HG03571 (cell line): ENCODE data around the gene ANKRD28.
A peak's percentile ranks its signal among the peaks of the same experiment; 100 is the strongest.

Experiments used
- ATAC-seq: cut with Tn5 transposase; IDR thresholded peaks from one replicate; pipeline ENCODE4 v1.9.1; 2021; ENCODE audit not compliant: unreplicated experiment

The ANKRD28 gene

GRCh38 chr3:15676259-15676658 lies 121.5 kb downstream of the ANKRD28 start:
- ATAC-seq = no peak

GRCh38 chr3:15673536-15673935 lies 124.2 kb downstream of the ANKRD28 start:
- no peak for ATAC-seq

- ATAC-seq = no peak
Observed at GRCh38 chr3:15667484-15667883, 130.3 kb downstream of the ANKRD28 start.

- no peak for ATAC-seq
Observed at GRCh38 chr3:15666277-15666676, 131.5 kb downstream of the ANKRD28 start.

GRCh38 chr3:15665510-15666150 lies 132.1 kb downstream of the ANKRD28 start:
- ATAC-seq = no peak

- no peak for ATAC-seq
Observed at GRCh38 chr3:15664144-15664543, 133.6 kb downstream of the ANKRD28 start.

- ATAC-seq = no peak
Observed at GRCh38 chr3:15660055-15660935, 137.5 kb downstream of the ANKRD28 start.

GRCh38 chr3:15659254-15659975 lies 138.4 kb downstream of the ANKRD28 start:
- ATAC-seq = no peak

GRCh38 chr3:15657016-15657415 lies 140.8 kb downstream of the ANKRD28 start:
- no peak for ATAC-seq

GRCh38 chr3:15656342-15656741 lies 141.4 kb downstream of the ANKRD28 start:
- ATAC-seq = no peak

GRCh38 chr3:15654891-15655290 lies 142.9 kb downstream of the ANKRD28 start:
- ATAC-seq = no peak

GRCh38 chr3:15654127-15654526 lies 143.7 kb downstream of the ANKRD28 start:
- ATAC-seq = no peak

- ATAC-seq = no peak
Observed at GRCh38 chr3:15653321-15653720, 144.5 kb downstream of the ANKRD28 start.

GRCh38 chr3:15651396-15651795 lies 146.4 kb downstream of the ANKRD28 start:
- no peak for ATAC-seq

GRCh38 chr3:15649858-15650257 lies 147.9 kb downstream of the ANKRD28 start:
- ATAC-seq = no peak

- no peak for ATAC-seq
Observed at GRCh38 chr3:15649341-15649740, 148.4 kb downstream of the ANKRD28 start.

- ATAC-seq = peak; percentile 94
Observed at GRCh38 chr3:15647611-15648167, 150.1 kb downstream of the ANKRD28 start.

- peak; percentile 11 for ATAC-seq
Observed at GRCh38 chr3:15646851-15647511, 150.8 kb downstream of the ANKRD28 start.

- ATAC-seq = no peak
Observed at GRCh38 chr3:15645740-15646501, 151.9 kb downstream of the ANKRD28 start.

GRCh38 chr3:15645246-15645645 lies 152.5 kb downstream of the ANKRD28 start:
- no peak for ATAC-seq
